Measurements from ENCODE around the gene BCAS3.

BCAS3 gene

GRCh38 chr17:61047515-61047914 is 369.9 kb downstream of the BCAS3 start:
- TF ChIP-seq, protein P1, sequence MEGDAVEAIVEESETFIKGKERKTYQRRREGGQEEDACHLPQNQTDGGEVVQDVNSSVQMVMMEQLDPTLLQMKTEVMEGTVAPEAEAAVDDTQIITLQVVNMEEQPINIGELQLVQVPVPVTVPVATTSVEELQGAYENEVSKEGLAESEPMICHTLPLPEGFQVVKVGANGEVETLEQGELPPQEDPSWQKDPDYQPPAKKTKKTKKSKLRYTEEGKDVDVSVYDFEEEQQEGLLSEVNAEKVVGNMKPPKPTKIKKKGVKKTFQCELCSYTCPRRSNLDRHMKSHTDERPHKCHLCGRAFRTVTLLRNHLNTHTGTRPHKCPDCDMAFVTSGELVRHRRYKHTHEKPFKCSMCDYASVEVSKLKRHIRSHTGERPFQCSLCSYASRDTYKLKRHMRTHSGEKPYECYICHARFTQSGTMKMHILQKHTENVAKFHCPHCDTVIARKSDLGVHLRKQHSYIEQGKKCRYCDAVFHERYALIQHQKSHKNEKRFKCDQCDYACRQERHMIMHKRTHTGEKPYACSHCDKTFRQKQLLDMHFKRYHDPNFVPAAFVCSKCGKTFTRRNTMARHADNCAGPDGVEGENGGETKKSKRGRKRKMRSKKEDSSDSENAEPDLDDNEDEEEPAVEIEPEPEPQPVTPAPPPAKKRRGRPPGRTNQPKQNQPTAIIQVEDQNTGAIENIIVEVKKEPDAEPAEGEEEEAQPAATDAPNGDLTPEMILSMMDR (IDR thresholded peaks at IDR 0.05), result no peak
- H3K27ac ChIP-seq, result no peak overlapping the region
- no peak for DNase-seq (ENCODE audit: low spot score)
- no peak overlapping the region for H3K4me3 ChIP-seq

- TF ChIP-seq, protein P1 (IDR thresholded peaks at IDR 0.05), result no peak
- H3K27ac ChIP-seq, result no peak overlapping the region
- H3K4me3 ChIP-seq, result no peak overlapping the region
- no peak for DNase-seq (ENCODE audit: low spot score)
Observed at GRCh38 chr17:61048376-61049106, 370.9 kb downstream of the BCAS3 start.

DNA sequence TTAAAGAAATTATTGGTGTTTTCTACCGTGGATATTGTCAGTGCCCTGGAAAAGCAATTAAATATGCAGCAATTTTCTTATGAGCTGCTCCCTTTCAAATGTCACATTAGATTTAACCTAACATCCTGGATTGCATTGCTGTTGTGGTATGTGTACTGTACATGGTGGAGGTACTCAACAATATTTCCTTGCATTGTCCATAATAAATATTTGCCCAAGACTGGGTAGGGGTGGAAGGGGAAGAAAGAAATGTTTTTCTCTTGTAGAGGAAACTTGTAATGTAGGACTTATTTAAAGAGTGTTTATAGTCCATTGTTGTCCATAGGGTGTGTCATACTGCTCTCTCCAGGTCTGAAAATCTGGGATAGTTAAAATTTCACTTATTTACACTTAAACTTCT is 375.8 kb downstream of the BCAS3 start:
- TF ChIP-seq, protein P1 (IDR thresholded peaks at IDR 0.05), result no peak
- Histone ChIP-seq H3K27ac (no peak overlapping the region), H3K4me3 (no peak overlapping the region)
- DNase-seq (ENCODE audit: low spot score), result no peak

- H3K4me3 ChIP-seq, result no peak overlapping the region
- DNase-seq (ENCODE audit: low spot score), result no peak
- no peak overlapping the region for H3K27ac ChIP-seq
- TF ChIP-seq, protein P1 (IDR thresholded peaks at IDR 0.05), result no peak
Observed at GRCh38 chr17:61054436-61054835, 376.8 kb downstream of the BCAS3 start.

- H3K4me3 ChIP-seq, result no peak overlapping the region
- no peak overlapping the region for H3K27ac ChIP-seq
- TF ChIP-seq, protein P1 (IDR thresholded peaks at IDR 0.05), result no peak
- DNase-seq (ENCODE audit: low spot score), result no peak
Observed at GRCh38 chr17:61057257-61057656, 379.6 kb downstream of the BCAS3 start.

DNA sequence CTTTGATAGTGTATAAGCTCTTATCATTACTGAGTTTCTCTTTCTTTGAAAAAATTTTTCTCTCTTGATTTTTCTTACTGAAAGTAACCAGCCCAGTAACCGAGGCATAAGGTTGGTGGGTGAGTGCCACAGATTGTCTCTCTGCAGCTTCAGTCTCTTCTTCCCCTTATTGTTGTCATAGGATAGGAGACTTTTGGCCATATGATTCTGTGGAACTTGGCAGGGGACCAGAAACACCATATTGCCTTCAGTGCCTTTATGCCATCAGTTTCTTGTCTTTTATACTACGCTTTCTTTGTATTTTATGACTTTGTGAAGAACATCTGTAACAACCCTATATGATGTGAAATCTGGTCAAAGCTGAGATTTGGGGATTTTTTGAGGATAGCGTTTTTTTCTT is 380.4 kb downstream of the BCAS3 start:
- H3K4me3 ChIP-seq, result no peak overlapping the region
- TF ChIP-seq, protein P1 (IDR thresholded peaks at IDR 0.05), result no peak
- no peak overlapping the region for H3K27ac ChIP-seq
- no peak for DNase-seq (ENCODE audit: low spot score)

DNA sequence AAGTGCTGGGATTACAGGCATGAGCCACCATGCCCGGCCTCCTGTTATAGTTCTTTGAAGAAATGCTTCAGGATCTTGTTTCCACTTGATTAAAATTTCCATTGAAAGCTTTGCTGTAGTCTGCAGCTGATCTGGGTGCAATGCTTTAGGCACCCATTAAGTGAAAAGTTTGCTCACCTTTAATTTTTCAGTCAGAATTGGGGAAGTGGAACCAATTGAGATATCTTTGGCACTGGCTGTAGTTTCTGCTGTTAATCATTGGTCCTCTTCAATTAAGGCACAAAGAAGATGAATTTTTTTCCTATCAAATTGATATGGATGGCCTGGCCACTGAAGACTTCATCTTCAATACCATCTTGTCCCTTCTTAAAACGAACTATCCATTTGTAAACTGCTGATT is 385.9 kb downstream of the BCAS3 start:
- no peak for DNase-seq (ENCODE audit: low spot score)
- no peak overlapping the region for H3K4me3 ChIP-seq
- TF ChIP-seq, protein P1 (IDR thresholded peaks at IDR 0.05), result no peak
- H3K27ac ChIP-seq, result no peak overlapping the region
